Endometrium (tissue), 2 donors: ENCODE data around the gene CLEC7A.

Source experiments
- FAIRE-seq: peaks from 2 replicates; lab custom pipeline; 2012; peaks lifted over from hg19 to GRCh38; lab: Jason Lieb, UNC
- donor health status: control.
- donor health status: control.

The CLEC7A gene

GRCh38 chr12:10130042-10130441, at the start of gene CLEC7A:
Gene CLEC7A (minus strand): TSS chr12:10130199. CDS start chr12:10130082, 117 bp downstream.
- no peak for FAIRE-seq

- no peak for FAIRE-seq
These were observed 49.8 kb upstream of the CLEC7A start for GRCh38 chr12:10179776-10180181.

GRCh38 chr12:10178821-10179220, 48.8 kb upstream of the CLEC7A start, which contains the start of gene TMEM52B:
Gene TMEM52B (plus strand): TSS chr12:10179032. CDS start chr12:10179575, 543 bp downstream.
- no peak for FAIRE-seq

- FAIRE-seq = no peak
These were observed 46.0 kb upstream of the CLEC7A start for GRCh38 chr12:10175846-10176636.

- FAIRE-seq = no peak
These were observed 45.1 kb upstream of the CLEC7A start for GRCh38 chr12:10174986-10175614.

GRCh38 chr12:10171973-10172728, 42.2 kb upstream of the CLEC7A start, which contains the start of gene OLR1:
Gene OLR1 (minus strand): TSS chr12:10172132. CDS start chr12:10172077, 55 bp downstream.
- no peak for FAIRE-seq

GRCh38 chr12:10170216-10170615, 40.2 kb upstream of the CLEC7A start:
- no peak for FAIRE-seq

GRCh38 chr12:10169104-10169503, 39.1 kb upstream of the CLEC7A start:
- no peak for FAIRE-seq

- no peak for FAIRE-seq
These were observed 37.6 kb upstream of the CLEC7A start for GRCh38 chr12:10167599-10167998.

GRCh38 chr12:10165421-10165820, 35.4 kb upstream of the CLEC7A start:
- FAIRE-seq = no peak

GRCh38 chr12:10163084-10163483, 33.1 kb upstream of the CLEC7A start:
- FAIRE-seq = no peak

GRCh38 chr12:10160617-10161385, 30.8 kb upstream of the CLEC7A start:
- no peak for FAIRE-seq

GRCh38 chr12:10159280-10159679, 29.3 kb upstream of the CLEC7A start:
- no peak for FAIRE-seq

GRCh38 chr12:10158406-10158805, 28.4 kb upstream of the CLEC7A start:
- FAIRE-seq = no peak

- FAIRE-seq = no peak
These were observed 26.0 kb upstream of the CLEC7A start for GRCh38 chr12:10155966-10156365.

GRCh38 chr12:10154145-10154496, 24.1 kb upstream of the CLEC7A start:
- no peak for FAIRE-seq

- no peak for FAIRE-seq
These were observed 23.5 kb upstream of the CLEC7A start for GRCh38 chr12:10153271-10154144.

GRCh38 chr12:10151621-10152020, 21.6 kb upstream of the CLEC7A start:
- FAIRE-seq = no peak

GRCh38 chr12:10147714-10148403, 17.9 kb upstream of the CLEC7A start:
- FAIRE-seq = no peak

GRCh38 chr12:10142976-10143589, 13.1 kb upstream of the CLEC7A start:
- no peak for FAIRE-seq
